HFFc6 (cell line): ENCODE measurements around the gene REXO1. TPM values are rescaled to one million over a fixed set of nuclear protein-coding genes. Genes with fewer than 3 reads are reported as not detected.

Experiments used
- DNase-seq: peaks from one replicate; pipeline ENCODE4 v3.0.0-alpha.2; 2018
- H3K27ac Mint-ChIP-seq: 2 replicates; pipeline ENCODE4 v1.8.0; 2020; ENCODE audit warnings: mild to moderate bottlenecking, mixed read lengths
- H3K27me3 Mint-ChIP-seq: 2 replicates; pipeline ENCODE4 v1.8.0; 2021; ENCODE audit warnings: mild to moderate bottlenecking, moderate library complexity, mixed read lengths; ENCODE audit not compliant: insufficient read depth
- H3K36me3 Mint-ChIP-seq: 2 replicates; pipeline ENCODE4 v1.8.0; 2021; ENCODE audit warnings: low read depth, mixed read lengths
- H3K4me1 Mint-ChIP-seq: 2 replicates; pipeline ENCODE4 v1.8.0; 2020; ENCODE audit warnings: low read depth, mixed read lengths
- H3K4me3 Mint-ChIP-seq: 2 replicates; pipeline ENCODE4 v1.8.0; 2020; ENCODE audit warnings: mild to moderate bottlenecking, moderate library complexity, mixed read lengths
- H3K9me3 Mint-ChIP-seq: 2 replicates; pipeline ENCODE4 v1.8.0; 2020; ENCODE audit warnings: mild to moderate bottlenecking, mixed read lengths
- CTCF ChIP-seq: fragments of 200-600 bp; sonication (generic); IDR thresholded peaks from 2 replicates; pipeline ENCODE4 v1.5.0; 2021; ENCODE audit warnings: antibody characterized with exemption, mild to moderate bottlenecking
- total RNA-seq, 6 experiments: library from RNA; stranded (reverse); fragmentation: NEBNext Ultra II Directional; extraction: Animal tissue kit (Norgen Biotek cat#: 25700); gene quantifications; 2 replicates in 1 of 6; 3 replicates in 5 of 6; pipeline ENCODE4 v1.2.3, GENCODE V29; 2021

REXO1 gene
- total RNA-seq, 6 experiments from 2014 or later: 32.9 to 38.2 (median 34.6) TPM

- Mint-ChIP-seq H3K9me3 (no peaks in the 10 kb centered on the region), H3K27ac (no peak overlapping the region), H3K27me3 (no peaks in the 10 kb centered on the region; the same call in 1 of the 2 replicates), H3K36me3 (peaks cover 4% of the 10 kb centered on the region; the same call in 1 of the 2 replicates), H3K4me1 (no peaks in the 10 kb centered on the region), H3K4me3 (no peak overlapping the region)
- no peak for TF ChIP-seq CTCF
- DNase-seq: no peak
Measured at GRCh38 chr19:1819341-1820255, 28.7 kb downstream of the REXO1 start.

- no peaks in the 10 kb centered on the region for H3K9me3 Mint-ChIP-seq
- H3K27ac Mint-ChIP-seq: no peak overlapping the region
- H3K27me3 Mint-ChIP-seq: peaks cover 1% of the 10 kb centered on the region; the same call in 1 of the 2 replicates
- H3K4me3 Mint-ChIP-seq: no peak overlapping the region
- no peak for TF ChIP-seq CTCF
- peaks cover 4% of the 10 kb centered on the region; the same call in 1 of the 2 replicates for H3K36me3 Mint-ChIP-seq
- no peak for DNase-seq
- H3K4me1 Mint-ChIP-seq: no peaks in the 10 kb centered on the region
Measured at GRCh38 chr19:1818549-1819195, 29.6 kb downstream of the REXO1 start.

- no peaks in the 10 kb centered on the region for H3K9me3 Mint-ChIP-seq
- peaks cover 4% of the 10 kb centered on the region; the same call in 1 of the 2 replicates for H3K36me3 Mint-ChIP-seq
- no peak overlapping the region for H3K4me3 Mint-ChIP-seq
- no peak for TF ChIP-seq CTCF
- no peak for DNase-seq
- H3K27ac Mint-ChIP-seq: no peak overlapping the region
- H3K4me1 Mint-ChIP-seq: peaks cover 6% of the 10 kb centered on the region
- peaks cover 5% of the 10 kb centered on the region for H3K27me3 Mint-ChIP-seq
Measured at GRCh38 chr19:1817553-1818179, 30.6 kb downstream of the REXO1 start.

GRCh38 chr19:1816530-1817298 lies 31.6 kb downstream of the REXO1 start:
- Mint-ChIP-seq H3K4me1 (peaks cover 10% of the 10 kb centered on the region), H3K27me3 (peaks cover 10% of the 10 kb centered on the region), H3K36me3 (peaks cover 4% of the 10 kb centered on the region; the same call in 1 of the 2 replicates), H3K27ac (no peak overlapping the region), H3K9me3 (no peaks in the 10 kb centered on the region), H3K4me3 (no peak overlapping the region)
- DNase-seq: no peak
- TF ChIP-seq CTCF: no peak
